Sigmoid colon (tissue), 3 donors: ENCODE data around the gene ADAMTS17.

Experiments used
- CTCF ChIP-seq, 4 experiments: fragments of 450-650 bp in 3 of 4; fragments of 200-600 bp in 1 of 4; IDR thresholded peaks; one replicate each; pipeline ENCODE4 v1.5.1; 2016 to 2019; ENCODE audit warnings: antibody characterized with exemption in 4 of 4, mild to moderate bottlenecking in 3 of 4, moderate library complexity in 2 of 4
- POLR2A ChIP-seq, 2 donors: fragments of 450-650 bp; IDR thresholded peaks; one replicate each; pipeline ENCODE4 v1.6.1; 2016; ENCODE audit warnings: antibody characterized with exemption in 2 of 2, mild to moderate bottlenecking in 2 of 2, moderate library complexity in 2 of 2

DNA sequence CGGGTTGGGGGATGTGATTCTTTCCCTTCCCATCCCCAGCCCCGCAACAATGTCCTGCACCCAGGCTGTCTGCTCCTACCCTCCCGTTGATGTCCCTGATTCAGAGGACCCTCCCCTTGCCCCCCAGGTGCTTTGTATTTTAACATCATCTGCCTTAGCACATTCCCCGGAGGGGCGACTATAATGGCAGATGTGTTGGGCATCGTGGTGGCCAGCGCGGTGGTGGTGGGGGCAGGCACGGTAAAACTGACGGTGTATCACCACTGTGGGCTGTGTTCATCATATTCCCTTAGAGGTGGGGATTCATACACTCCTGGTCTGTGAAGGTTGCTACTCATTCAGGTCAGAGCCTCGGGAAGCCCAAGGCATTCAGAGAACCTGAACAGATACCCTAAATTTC, 173.0 kb downstream of the ADAMTS17 start:
- no peak for TF ChIP-seq CTCF (IDR thresholded peaks at IDR 0.05)
- TF ChIP-seq POLR2A (IDR thresholded peaks at IDR 0.05), result no peak
